ENCODE results near the gene ACER1. TPM values are rescaled to one million over a fixed set of nuclear protein-coding genes. Genes with fewer than 3 reads are reported as not detected.

ACER1 gene
- total and polyA plus RNA-seq, 8 donors = 0.15 to 0.30 TPM; not detected in 6

DNA sequence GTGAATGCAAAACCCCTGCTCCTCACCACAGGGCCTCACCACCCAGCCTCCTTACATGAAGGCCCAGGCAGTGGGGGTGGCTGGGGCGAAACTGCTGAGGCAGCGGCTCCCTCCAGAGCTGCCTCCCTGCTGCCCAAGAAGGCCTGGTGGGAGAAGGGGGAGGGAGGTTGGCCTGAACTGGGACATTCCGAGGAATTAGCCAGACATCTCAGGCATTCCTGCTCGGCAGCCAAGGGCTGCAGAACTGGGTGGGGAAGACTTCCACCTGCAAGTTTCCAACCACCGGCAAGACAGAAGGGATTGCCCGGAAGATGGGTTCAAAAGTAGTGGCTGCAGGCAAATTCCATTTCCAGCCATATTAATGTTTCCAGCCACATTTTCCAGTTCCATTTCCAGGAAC, 44.6 kb upstream of the ACER1 start:
- DNase-seq (no peak), ATAC-seq (no peak)
- H3K9me3 ChIP-seq = no peaks in the 10 kb centered on the region
- H3K36me3 ChIP-seq = peaks cover 0 to 64% of the 10 kb centered on the region in 2 donors
- intact Hi-C loops (cut with DNase I) = no loop called here
- no peak overlapping the region for H3K4me3 ChIP-seq
- TF ChIP-seq, protein P1, sequence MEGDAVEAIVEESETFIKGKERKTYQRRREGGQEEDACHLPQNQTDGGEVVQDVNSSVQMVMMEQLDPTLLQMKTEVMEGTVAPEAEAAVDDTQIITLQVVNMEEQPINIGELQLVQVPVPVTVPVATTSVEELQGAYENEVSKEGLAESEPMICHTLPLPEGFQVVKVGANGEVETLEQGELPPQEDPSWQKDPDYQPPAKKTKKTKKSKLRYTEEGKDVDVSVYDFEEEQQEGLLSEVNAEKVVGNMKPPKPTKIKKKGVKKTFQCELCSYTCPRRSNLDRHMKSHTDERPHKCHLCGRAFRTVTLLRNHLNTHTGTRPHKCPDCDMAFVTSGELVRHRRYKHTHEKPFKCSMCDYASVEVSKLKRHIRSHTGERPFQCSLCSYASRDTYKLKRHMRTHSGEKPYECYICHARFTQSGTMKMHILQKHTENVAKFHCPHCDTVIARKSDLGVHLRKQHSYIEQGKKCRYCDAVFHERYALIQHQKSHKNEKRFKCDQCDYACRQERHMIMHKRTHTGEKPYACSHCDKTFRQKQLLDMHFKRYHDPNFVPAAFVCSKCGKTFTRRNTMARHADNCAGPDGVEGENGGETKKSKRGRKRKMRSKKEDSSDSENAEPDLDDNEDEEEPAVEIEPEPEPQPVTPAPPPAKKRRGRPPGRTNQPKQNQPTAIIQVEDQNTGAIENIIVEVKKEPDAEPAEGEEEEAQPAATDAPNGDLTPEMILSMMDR (IDR thresholded peaks at IDR 0.05) = no peak
- H3K4me1 ChIP-seq = peaks cover 0 to 7% of the 10 kb centered on the region in 2 donors
- no peaks in the 10 kb centered on the region for H3K27me3 ChIP-seq
- no peak overlapping the region for H3K27ac ChIP-seq

DNA sequence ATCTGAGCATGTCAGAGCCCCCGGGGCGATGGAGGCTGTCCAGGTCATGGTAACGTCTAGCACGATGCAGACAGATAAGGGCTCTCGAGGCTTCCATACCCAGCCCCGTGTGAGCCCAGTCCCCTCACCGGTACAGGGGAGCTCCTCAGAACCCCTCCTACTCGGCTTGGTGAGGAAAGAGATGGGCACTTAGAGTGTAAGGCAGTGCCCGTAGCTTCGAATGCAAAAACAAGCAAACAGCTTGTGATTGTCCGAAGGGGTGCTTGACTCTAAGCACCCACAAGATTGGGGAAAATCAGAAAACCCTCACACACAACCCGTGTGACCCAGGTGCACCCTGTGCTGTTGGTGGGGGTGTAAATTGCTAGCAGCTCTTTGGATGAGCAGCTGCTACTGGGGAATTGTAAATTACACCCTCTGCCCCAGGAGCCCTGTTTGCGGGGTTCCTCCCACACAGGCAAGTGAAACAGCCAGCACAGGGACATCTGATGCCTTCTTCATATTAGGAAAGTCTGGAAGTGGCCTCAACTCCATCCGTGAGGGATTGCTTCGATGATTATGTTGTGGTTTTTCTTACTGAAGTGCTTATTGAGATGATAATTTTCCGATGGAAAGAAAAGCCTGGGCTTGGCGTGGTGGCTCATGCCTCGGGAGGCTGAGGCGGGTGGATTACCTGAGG, 43.2 kb upstream of the ACER1 start:
- ATAC-seq (no peak), DNase-seq (no peak)
- Histone ChIP-seq H3K9me3 (no peaks in the 10 kb centered on the region), H3K4me1 (peaks cover 3 to 12% of the 10 kb centered on the region in 2 donors), H3K4me3 (no peak overlapping the region), H3K27ac (no peak overlapping the region), H3K36me3 (peaks cover 0 to 50% of the 10 kb centered on the region in 2 donors), H3K27me3 (no peaks in the 10 kb centered on the region)
- TF ChIP-seq, protein P1 (IDR thresholded peaks at IDR 0.05) = no peak
- intact Hi-C loops (cut with DNase I) = no loop called here

DNA sequence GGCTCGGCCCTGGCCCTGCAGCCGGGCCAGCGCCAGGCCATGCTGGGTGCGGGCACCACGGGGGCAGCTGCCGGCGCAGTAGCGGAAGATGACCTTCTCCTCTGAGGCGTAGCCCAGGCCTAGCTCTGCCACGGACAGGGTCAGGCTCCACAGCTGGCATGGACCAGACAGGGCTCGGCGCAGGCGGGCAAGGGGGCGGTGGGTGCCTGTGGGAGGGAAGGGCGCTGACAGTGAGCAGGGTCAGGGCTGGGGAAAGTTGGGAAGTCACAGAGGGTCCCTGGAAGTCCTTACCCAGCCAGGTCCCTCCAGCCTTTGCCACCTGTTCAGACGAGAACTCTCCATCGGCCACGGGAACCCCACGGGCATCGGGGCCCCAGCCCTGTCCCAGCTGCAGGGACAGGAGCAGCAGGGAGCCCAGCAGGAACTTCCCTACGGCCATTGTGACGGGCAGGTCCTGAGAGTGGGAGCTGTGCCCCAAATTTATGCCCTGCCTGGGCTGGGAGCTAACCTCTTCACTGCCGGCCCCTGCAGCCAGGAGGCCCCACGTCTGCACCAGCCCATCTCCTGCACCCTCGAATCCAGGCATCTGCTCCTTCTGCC, 42.1 kb upstream of the ACER1 start, which contains the start of gene PSPN:
Gene PSPN, minus strand, starts transcription at position 523 of the 600 bp plus-strand sequence. Its CDS starts 84 bp downstream, at position 439.
- DNase-seq (no peak), ATAC-seq (no peak)
- no peak within 1 kb of the TSS for H3K4me3 ChIP-seq
- intact Hi-C loops (cut with DNase I) = no loop called here
- no peak within 1 kb of the TSS for H3K27ac ChIP-seq
- no peaks in the 10 kb centered on the region for H3K9me3 ChIP-seq
- H3K27me3 ChIP-seq = no peaks in the 10 kb centered on the region
- peaks cover 3 to 12% of the 10 kb centered on the region in 2 donors for H3K4me1 ChIP-seq
- TF ChIP-seq, protein P1 (IDR thresholded peaks at IDR 0.05) = no peak
- H3K36me3 ChIP-seq = peaks cover 0 to 39% of the 10 kb centered on the region in 2 donors

DNA sequence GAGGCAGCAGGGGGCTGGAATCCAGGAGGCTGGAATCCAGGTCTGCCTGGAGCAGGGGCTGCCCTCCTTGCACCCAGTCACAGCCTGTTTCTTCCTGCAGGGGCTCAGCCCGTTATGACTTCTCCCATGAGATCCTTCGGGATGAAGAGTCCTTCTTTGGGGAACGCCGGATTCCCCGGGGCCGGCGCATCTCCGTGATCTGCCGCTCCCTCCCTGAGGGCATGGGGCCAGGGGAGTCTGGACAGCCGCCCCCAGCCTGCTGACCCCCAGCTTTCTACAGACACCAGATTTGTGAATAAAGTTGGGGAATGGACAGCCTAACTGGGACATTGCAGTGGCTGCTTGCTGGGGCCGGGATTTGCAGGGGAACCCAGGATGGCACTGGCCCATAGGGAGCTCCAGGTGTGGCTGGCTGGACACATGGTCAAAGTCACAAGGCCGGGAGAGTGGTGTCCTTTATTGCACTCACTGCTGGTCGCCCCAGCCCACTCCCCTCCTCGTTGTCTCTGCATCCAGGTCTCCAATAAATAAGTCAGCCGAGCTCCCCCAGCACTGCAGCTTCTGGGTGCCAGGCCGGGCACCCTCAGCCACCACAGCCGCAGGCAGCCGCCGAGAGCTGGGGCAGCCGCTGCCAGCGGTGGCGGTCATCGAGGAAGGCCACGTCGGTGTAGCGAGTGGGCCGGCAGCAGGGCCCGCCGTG, 41.4 kb upstream of the ACER1 start:
- Histone ChIP-seq H3K4me3 (no peak overlapping the region), H3K27me3 (no peaks in the 10 kb centered on the region), H3K4me1 (peaks cover 3 to 12% of the 10 kb centered on the region in 2 donors), H3K9me3 (no peaks in the 10 kb centered on the region), H3K36me3 (peaks cover 0 to 32% of the 10 kb centered on the region in 2 donors), H3K27ac (no peak overlapping the region)
- intact Hi-C loops (cut with DNase I) = no loop called here
- DNase-seq (no peak), ATAC-seq (no peak)
- TF ChIP-seq, protein P1 (IDR thresholded peaks at IDR 0.05) = no peak

Measured in left lung (tissue), 10 donors.